Dermis blood vessel endothelial cell (primary cell): Measurements from ENCODE around the gene KAZN. TPM values are rescaled to one million over a fixed set of nuclear protein-coding genes. Genes with fewer than 3 reads are reported as not detected.

Source experiments
- DNase-seq: peaks from one replicate; pipeline ENCODE4 v3.0.0; 2010
- total RNA-seq: library from RNA; depleted of rRNA; stranded (reverse); fragments of >200 nt; gene quantifications from 2 replicates; pipeline ENCODE4 v1.2.3, GENCODE V29; 2014

The KAZN gene
- total RNA-seq, 1 donor from 2014 or later: 1.9 TPM

DNA sequence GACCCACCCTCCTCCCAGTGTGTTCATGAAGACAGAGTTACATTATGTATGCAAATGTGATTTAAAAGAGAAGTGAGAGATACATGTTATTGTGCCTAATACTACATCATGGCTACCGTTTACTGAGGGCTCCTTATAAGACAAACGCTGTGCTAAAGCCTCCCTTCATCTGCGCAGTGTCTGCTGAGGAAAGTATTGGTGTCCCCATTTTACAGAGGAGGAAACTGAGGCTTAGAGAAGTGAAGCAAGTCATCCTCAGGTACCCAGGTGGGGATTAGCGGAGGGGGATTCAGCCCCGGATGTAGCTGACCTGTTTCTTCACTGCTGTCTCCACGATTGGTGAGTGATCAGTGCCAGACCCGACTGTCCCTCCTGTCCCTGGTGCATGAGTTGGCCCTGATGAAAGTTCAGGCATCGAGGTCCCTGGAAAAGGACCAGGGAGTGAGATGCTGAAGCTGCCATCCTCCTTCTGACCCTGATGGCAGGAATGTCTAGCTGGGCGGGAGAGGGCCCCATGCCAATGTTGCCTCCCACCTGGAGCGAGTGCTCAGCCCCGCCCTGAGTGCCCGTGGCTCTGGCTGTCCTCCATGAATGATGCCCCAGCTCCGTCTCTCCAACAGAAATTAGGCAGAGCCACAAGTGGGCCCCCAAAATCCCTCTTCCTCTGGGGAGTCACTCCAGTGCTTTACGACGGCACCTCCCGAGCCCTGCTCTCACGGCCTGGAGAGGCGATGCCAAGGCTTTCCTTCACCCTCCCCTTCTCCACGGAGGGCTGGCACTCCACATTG lies 204.7 kb downstream of the KAZN start:
- DNase-seq: no peak

DNA sequence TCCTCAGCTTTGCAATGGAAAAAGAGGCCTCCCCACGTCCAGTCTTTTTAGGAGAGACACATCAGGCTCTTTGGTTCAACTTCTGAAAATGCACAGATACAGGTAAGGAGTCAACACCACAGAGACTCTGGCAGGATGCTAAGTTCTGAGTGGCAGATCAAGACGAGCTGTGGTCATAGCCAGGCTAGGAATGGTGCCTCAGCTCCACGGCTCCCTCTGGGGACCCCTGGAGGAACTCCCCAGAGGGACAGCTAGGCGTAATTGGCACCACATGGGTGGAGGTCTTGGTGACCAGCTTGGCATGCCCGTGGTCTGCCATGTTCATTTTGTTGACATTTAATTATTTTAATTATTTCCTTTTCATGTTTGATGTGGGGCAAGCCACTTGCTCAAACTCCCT lies 206.1 kb downstream of the KAZN start:
- DNase-seq: no peak

DNA sequence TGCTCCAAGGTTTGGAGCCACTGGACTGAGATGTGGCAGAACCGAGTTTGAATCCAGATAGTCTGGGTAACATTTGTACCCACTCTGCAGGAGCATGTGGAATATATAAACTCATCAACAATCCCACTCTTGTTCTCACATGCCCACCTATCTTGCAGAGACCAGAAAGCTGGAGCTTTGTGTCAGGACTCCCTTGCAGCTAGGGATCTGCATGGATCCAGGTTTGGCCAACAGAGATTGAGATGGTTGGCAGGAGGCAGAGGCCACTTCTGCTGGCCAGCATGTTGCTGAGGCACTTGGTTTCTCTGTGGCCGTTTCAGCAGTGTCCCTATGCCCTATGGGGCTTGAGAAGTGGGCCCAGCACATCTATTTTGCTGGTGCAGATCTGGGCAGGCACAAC lies 208.3 kb downstream of the KAZN start:
- DNase-seq: no peak

DNA sequence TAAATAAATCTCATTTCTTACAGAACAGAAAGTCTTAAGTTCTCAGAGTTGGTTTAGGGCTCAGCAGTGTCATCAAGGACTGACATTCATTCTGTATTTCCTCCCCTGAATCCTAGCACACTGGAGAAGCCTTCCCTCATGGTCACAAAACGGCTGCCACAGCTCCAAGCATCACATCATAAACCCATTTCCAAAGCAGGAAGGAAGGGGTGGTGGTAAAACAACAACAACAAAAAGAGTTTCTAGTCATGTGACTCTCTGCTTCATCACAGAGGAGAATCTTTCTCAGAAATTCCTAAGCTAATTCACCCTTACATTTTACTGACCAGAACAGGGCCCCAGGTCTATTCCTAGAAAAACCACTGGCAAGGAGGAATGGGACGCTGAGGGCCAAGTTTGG lies 210.3 kb downstream of the KAZN start:
- DNase-seq: no peak

DNA sequence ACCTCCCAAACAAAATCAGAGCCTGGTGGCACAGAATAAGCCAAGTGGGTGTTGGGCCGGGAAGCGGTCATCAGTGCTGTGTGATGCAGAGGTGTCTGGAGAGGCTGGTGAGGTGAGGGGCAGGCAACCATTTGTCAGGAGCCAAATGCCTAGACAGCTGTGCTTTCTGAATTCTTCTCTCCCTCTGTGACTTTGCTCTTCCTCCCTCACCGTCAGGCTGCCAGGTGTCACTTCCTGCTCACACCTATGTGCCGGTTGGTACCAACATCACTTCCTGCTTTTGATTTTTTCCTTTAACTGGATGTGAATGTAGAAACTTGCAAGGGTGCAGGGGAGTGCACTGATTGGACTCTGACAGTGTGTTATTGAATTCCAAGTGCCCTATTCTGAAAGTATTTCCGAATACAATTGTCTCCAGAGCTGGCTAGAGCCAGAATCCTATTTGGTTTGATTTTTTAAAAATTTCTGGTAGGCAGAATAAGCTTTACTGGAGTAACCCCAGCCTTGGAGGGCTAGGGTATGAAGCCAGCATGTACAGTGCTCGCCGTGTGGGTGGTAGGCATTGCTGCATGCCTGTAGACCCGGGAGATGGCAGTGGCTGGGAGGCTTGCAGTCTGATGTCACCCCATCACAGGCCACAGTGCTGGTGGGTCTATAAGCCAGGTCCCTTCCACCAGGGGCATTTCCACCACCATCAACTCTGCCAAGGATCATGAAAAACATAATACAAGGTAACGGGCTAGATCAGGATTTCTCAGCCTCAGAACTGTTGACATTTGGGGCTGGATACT lies 210.9 kb downstream of the KAZN start:
- no peak for DNase-seq

DNA sequence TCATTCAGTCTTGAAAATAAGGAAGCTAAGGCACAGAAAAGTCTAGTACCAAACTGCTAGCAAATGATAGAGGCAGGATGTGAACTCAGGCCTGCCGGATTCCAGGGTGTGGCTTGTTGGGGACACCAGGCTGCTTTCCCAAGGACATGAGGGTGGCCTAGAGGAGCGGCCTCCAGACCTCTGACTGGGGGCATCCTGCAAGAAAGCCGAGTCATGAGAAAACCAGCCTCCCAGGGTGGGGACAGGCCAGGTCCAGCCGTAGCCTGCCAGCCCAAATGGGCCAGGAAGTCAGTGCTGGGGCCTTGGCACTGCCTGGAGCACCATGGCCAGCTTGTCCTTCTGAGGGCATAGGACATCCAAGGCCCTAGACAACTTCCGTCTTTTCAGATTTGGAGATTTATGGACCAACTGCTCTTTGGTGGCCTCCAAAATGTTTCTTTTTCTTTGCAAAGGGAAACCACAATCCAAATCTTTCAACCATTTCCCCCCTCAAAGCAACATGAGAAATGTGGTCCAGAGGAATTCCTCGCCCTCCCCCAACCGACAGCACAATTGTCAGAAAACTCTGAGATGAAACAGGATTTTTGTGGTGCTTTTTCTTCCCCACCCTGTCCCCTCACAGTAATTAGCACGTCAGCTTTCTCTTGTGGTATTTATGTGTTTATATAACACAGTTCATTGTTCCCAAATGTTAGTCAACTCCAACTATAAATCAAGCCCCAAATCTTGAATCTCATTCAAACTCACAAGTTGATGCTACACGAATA lies 212.3 kb downstream of the KAZN start:
- no peak for DNase-seq

DNA sequence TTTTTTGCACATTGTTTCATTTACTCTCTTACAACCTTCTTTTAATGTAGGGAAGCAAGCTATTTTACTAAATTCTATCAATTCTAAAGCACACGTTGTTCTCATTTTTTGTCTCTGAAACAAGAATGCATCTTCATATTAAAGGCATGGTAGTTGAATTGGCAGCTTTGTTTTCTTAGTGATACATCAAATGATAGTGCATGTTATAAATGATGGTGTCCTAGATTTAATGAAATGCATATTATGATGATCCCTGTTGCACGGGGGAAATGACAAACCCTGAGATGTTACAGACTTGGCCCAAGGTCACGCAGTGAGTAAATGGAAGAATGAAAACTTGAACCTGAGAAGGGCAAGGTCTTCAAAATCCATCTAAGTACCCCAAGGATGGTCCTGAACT lies 213.1 kb downstream of the KAZN start:
- no peak for DNase-seq

DNA sequence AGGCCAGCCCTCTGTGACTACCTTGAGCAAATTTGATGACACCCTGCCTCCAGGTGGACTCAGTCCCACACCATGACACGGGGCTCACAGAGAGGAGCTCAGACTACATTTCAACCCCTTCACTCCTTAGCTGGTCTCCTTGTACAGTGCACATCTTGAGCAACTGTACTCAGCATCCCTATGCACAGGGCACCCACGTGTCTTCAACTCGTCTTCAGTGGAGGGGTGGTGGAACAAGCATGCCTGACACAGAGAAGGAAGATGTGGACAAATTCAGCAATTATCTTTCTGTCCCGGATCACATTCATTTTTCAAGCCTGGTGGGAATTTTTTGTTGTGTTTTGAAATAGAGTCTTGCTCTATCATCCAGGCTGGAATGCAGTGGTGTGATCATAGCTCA lies 213.7 kb downstream of the KAZN start:
- no peak for DNase-seq

DNA sequence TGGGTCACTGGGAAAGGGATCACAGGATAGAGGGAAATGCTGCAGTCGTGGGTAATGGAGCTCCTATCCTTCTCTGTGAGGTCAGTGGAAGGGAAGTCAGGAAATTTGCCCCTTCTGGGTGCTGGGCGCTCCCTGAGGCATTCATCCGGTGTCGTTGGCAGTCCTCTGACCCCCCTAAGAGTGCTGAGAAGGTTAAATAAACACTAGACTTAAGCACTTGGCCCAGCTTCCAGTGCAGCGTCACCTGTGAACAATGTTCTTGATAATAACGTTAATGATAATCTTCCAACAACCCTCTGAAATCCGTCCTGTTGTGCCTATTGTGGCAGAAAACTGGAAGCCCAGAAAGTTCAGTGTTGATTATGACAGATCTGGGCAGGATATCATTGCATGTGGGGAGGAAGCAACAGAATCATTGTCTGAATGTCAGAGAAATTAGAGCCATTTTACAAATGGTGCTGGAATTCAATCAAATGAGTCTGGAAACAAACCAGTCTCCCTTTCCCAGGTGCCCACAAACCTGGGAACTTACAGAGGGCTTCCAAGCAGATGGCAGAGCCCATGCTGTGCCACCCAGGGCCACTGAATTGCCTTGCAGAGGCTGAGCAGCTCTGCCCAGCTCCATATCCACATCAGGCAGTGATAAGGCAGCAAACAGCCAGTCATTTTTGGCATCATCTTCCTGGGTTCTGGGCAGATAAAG lies 216.8 kb downstream of the KAZN start:
- no peak for DNase-seq

DNA sequence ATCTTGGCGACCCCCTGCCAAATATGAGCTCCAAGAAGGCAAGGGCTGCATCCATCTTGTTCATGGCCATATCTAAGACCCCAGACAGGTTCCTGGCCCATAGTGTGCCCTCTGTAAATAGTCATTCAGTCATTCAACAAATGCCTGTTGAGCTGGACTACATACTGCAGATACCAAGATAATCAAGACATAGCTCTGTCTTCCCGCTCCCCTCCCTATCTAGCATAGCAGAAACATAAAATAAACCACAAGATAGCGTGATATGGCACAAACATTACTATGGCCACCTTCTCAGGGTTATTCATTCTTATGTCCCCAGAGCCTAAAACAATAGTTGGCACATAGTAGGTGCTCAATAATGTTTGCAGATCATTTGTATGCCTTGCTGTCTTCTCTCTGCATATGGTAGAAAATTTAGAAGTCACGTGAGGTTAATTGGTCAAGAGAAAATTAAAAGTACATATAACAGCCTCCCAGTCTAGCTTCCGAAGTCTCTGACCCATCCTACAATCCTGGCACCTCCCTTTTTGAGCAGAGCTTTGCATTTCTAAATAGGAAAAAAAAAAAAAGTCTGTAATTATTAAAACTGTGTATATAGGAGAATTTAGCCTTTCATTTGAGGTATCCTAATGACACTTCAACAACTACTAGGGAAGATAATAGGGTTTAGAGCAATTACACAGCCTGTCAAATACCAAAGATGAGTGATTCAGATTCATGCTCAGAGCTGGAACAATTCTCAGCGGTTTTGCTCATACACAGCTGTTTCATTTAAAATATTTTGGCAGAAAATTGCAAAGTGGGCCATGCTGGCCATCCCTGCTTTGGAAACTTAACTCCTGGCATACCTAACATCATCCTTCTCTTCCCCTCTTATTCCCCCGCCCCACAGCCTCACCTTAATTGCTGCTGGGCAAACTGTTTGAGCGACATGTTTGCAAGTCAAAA lies 219.0 kb downstream of the KAZN start:
- no peak for DNase-seq

DNA sequence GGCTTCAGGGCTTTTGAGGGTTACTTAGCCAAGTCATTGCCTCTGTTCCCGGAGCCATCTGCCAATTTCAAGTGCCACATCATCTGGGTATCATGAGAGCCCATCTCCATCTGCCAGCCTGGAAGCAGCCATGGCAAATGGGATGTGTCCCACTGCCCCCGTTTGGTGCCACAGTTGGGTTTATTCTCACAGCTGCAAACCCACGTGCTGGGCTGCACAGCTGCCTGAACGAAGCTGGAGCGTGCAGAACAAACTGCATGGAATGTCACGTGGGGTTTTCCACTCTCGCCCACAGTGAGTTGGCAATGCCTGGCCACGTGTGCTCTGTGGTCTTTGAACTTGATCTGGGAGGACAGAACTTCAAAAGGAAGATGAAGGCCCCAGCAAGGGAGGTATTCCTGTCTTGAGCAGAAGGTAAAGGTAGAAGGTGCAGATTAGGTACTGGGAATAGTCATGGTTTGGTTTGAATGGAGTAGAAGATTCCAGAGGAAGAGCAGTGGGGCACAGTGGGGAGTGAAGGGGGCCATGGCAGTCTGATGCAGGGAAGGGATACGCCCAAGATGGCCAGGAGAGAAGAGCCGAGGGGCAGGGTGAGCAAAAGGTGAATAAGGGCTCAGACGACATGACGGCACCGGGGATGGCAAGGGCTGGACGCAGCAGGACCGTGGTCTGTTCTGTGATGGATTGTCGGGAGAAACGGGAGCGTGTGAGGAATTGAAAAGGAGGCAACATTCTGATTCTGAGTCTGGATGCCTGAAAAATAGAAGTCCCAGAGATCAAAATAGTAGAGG lies 222.0 kb downstream of the KAZN start:
- DNase-seq: no peak

DNA sequence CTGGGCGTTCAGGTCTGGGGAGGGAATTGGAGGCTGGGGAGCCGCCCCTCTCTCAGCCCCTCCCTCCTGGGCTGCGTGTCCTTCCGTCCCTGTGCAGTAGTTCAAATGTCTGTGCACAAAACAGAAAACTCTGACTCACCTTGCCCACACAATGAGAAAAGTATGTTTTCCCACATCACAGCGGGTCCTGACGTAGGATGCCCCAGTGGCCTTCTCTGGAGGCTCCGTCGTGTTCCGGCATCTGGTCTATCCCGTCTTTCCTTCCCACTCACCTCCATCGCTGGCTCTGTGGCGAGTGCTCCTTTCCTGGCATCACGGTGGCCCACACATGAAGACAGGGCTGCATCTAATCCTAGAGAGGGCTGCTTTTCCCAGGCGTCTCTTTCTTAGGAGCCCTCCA lies 224.0 kb downstream of the KAZN start:
- DNase-seq: no peak

DNA sequence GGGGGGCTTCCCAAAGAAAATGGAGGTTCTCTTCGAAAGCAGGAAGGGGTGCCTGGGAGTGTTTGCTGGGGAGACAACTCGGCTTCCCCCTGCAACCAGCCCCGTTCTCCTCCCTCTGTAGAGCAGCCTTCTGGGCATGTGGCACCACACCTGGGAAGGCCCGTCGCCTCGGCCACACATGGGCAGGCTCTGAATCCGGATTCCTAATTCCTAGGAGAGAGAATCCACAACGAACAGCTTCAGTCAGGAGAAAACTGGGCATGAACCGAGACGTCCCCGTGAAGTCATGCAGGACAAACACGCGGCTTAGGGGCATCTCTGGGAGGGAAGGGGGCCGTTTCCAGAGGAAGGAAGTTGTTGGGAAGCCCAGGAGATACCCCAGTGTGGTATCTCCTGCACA lies 224.5 kb downstream of the KAZN start:
- DNase-seq: no peak

DNA sequence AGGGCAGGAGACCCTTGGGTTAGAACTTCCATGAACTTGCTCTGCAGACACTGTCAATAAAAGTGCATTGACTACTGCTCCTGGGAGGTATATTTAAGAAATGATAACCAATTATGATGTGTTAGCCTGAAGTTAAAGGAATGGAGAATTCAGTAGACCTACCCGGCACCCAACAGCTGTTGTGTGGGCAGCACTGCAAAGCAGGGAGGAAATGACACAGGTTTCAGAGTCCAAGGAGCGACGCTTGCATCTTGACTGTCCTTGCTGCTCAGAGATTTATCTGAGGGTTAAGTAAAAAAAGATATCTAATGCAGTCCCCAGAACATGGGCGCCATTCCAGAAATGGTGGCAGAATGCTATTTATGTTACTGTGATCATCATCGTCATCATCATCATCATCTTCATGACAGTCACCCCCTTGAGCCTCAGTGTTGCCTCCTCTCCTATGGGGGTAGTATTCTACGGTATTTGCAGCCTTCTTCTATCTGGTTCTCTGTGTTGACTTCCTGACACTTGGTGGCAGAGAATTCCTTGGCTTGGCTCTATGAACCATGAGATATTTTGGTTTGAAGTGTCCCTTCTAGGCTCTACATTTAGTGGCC lies 225.9 kb downstream of the KAZN start:
- DNase-seq: no peak

DNA sequence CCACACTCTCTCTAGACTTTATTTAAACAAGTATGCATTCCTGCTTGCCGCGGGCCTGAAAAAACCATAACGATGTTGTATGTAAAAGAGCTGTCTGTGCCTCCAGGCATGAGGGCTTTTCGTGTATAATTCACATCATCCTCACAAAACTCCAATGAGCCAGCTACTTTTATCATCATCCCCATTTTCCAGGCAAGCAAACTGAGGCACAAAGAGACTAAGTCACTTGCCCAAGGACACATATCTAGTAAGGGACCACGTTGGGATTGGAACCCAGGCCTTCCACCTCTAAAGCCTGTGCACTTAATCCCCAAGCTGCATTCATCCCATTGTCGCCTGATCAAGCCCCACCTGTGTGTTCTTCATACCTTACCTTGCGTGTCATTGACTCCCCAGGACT lies 226.9 kb downstream of the KAZN start:
- DNase-seq: no peak

DNA sequence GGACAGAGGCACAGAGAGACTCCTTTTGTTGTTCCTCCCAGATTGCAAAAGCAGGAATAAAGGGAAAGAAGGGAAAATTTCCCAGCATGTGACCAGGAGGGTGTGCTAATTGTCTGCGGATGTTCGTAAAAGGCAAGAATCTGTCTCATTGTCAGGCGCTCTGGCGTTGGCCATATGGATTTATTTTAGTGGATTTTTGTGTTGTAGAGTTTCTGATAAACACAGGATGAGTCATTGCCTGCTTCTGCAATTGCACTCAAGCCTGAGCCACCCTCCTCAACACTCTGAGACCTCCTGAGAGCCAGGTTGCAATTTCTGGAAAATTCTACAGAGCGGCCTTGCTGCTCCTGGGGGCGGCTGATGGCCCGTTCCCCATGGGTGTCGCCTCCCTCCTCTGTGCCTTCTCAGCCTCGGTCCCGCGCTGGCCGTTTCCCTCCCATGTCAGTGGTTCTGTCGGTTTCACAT lies 227.7 kb downstream of the KAZN start:
- DNase-seq: no peak

DNA sequence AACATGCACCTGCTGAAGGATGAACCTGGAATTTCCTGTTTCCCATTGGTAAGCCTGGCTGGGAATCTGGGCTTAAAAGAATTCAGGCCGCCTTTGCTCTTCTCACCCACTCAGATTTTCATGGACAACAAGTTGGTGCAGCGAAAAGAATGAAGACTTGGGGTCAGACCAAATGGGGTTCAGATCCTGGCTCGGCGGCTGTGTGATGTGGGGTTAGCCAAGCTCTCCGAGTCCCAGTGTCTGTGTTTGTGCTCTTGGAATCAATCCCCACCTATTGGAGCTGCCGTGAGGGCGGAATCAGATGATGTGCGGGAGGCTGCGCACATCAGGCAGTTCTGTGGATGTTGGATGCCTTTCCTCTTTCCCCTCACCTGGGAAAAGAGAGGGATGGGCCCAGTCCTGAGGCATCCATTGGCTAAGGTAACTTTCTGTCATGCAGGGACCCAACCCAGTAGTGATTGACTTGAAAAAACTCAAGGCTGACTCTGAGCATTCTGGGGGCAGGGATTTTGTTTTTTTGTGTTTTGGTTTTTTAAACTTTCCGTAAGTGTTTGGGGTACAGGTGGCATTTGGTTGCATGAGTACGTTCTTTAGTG lies 228.3 kb downstream of the KAZN start:
- no peak for DNase-seq

DNA sequence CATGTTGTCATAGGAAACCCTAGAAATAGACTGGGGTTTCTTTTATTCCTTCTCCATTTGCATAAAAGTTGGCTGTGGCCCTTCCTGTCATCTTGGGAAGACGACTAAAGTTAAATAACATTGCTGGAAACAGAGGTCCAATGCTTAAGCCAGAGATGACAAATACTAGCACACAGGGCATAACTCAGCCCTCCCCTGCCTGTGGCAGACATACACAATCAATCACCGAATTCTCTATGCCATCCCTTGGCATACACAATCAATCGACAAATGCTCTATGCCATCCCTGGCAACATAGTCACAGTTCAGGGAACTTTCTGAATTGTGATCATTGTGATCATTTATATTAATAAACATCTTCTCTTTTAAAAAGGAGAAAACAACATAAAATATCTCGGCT lies 229.4 kb downstream of the KAZN start:
- DNase-seq: no peak

DNA sequence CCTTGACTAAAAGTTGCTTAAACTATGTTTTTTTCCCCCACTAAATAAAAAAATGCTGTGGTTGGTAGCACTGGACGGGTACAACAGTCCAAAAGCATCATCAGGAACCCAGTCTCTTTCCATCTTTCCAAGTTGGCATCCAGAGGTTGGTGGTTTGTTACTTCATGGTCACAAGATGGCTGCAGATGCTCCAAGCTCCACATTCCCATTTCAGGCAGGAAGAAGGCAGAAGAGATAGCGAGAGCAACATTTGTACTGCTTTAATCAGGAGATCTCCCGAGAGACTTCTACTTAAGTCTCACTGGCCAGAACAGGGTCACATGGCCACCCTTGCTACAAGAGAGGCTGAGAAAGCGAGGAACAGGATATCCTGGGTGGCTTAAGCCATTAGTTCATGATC lies 230.2 kb downstream of the KAZN start:
- no peak for DNase-seq

DNA sequence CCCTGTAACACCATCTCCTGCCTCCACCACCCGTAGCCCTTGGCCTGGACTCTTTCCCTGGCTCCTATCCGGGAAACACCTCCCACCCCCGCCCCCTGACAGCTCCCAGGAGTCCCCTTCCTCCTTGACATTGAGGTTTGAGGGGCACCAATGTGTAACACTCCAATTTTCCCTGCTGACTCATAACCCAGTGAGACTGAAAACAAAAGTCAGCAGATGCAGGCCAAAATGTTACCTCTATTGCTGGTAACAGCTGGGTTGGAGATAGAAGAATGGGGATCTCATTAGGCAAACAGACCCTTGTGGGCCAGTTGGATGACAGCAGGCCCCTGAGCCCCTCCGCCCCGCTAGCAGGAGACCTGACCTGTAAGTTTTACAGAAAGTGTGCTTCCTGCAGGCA lies 237.2 kb downstream of the KAZN start:
- DNase-seq: no peak
